H1 (cell line): ENCODE data around the gene PGK1. TPM values are rescaled to one million over a fixed set of nuclear protein-coding genes. Genes with fewer than 3 reads are reported as not detected.

Source experiments
- CTCF ChIA-PET: fragments of 300-600 bp; sonication (Branson Sonifier 250); formaldehyde crosslinking; loops from one replicate; lab custom pipeline; 2021; ENCODE audit not compliant: partially characterized antibody; lab: Charles Lee
- POLR2A ChIA-PET: fragments of 300-600 bp; sonication (Branson Sonifier 250); formaldehyde crosslinking; loops from one replicate; lab custom pipeline; 2021; ENCODE audit warnings: inconsistent platforms; ENCODE audit not compliant: partially characterized antibody; lab: Charles Lee
- DNase-seq, 2 experiments: peaks; one replicate each; pipeline versions ENCODE4 v3.0.0 to v3.0.0-alpha.2; 2010 to 2022; ENCODE audit warnings: low spot score in 2 of 2, low read depth in 1 of 2, mixed read lengths in 1 of 2
- FAIRE-seq: peaks from 2 replicates; lab custom pipeline; 2011; peaks lifted over from hg19 to GRCh38; lab: Jason Lieb, UNC
- H2AFZ ChIP-seq: 2 replicates; pipeline ENCODE4 v1.8.1; 2012; ENCODE audit warnings: low read length, inconsistent platforms
- H2AK5ac ChIP-seq: 2 replicates; pipeline ENCODE4 v1.6.1; 2013; ENCODE audit warnings: low read depth, low read length
- H2BK120ac ChIP-seq: replicated peaks from 2 replicates; pipeline ENCODE3; 2013; ENCODE audit warnings: low read depth, low read length, inconsistent platforms
- H2BK12ac ChIP-seq: 2 replicates; pipeline ENCODE4 v1.6.1; 2013; ENCODE audit warnings: low read depth, low read length
- H2BK15ac ChIP-seq: 2 replicates; pipeline ENCODE4 v1.6.1; 2013; ENCODE audit warnings: low read length
- H2BK20ac ChIP-seq: 2 replicates; pipeline ENCODE4 v1.6.1; 2013; ENCODE audit warnings: low read length
- H2BK5ac ChIP-seq: 2 replicates; pipeline ENCODE4 v1.6.1; 2013; ENCODE audit warnings: low read depth, low read length
- H3K14ac ChIP-seq: 2 replicates; pipeline ENCODE4 v1.6.1; 2013; ENCODE audit warnings: inconsistent platforms; ENCODE audit not compliant: insufficient read length
- H3K18ac ChIP-seq: 2 replicates; pipeline ENCODE4 v1.6.1; 2013; ENCODE audit warnings: low read length; ENCODE audit errors: extremely low read depth
- H3K23ac ChIP-seq: 2 replicates; pipeline ENCODE4 v1.6.1; 2013; ENCODE audit warnings: inconsistent platforms; ENCODE audit not compliant: insufficient read length
- H3K23me2 ChIP-seq: 2 replicates; pipeline ENCODE4 v1.6.1; 2013; ENCODE audit warnings: low read depth, low read length
- H3K27ac ChIP-seq: 2 replicates; pipeline ENCODE4 v1.6.1; 2011; ENCODE audit warnings: low read depth, low read length, inconsistent platforms
- H3K27me3 ChIP-seq, 4 experiments: replicated peaks in 1 of 4; 1 replicate in 1 of 4; 2 replicates in 3 of 4; pipeline versions ENCODE4 v1.6.1 to v1.8.1; 2011 to 2013; ENCODE audit warnings: low read length in 3 of 4, mild to moderate bottlenecking in 3 of 4, inconsistent platforms in 2 of 4, mixed read lengths in 2 of 4, moderate library complexity in 1 of 4; ENCODE audit not compliant: control insufficient read depth in 3 of 4, insufficient read depth in 3 of 4; ENCODE audit errors: extremely low read depth in 1 of 4
- H3K36me3 ChIP-seq, 4 experiments: 2 replicates each; pipeline versions ENCODE4 v1.6.1 to v1.8.1; 2011 to 2013; ENCODE audit warnings: mild to moderate bottlenecking in 4 of 4, low read length in 3 of 4, moderate library complexity in 2 of 4, control low read depth in 1 of 4, inconsistent platforms in 1 of 4; ENCODE audit not compliant: insufficient read depth in 4 of 4, control insufficient read depth in 2 of 4
- H3K4ac ChIP-seq: replicated peaks from 2 replicates; pipeline ENCODE3; 2013; ENCODE audit warnings: low read length, low read depth, mixed read lengths, inconsistent platforms; ENCODE audit not compliant: insufficient read length
- H3K4me1 ChIP-seq, 4 experiments: replicated peaks in 1 of 4; 1 replicate in 1 of 4; 2 replicates in 3 of 4; pipeline versions ENCODE4 v1.6.1 to v1.8.1; 2011 to 2013; ENCODE audit warnings: low read length in 3 of 4, inconsistent platforms in 2 of 4, mixed read lengths in 1 of 4; ENCODE audit not compliant: insufficient read depth in 4 of 4, control insufficient read depth in 3 of 4
- H3K4me2 ChIP-seq, 2 experiments: 2 replicates each; pipeline versions ENCODE4 v1.6.1 to v1.8.1; 2011 to 2013; ENCODE audit warnings: low read depth in 2 of 2, low read length in 2 of 2, control low read depth in 1 of 2, inconsistent platforms in 1 of 2, mild to moderate bottlenecking in 1 of 2; ENCODE audit not compliant: insufficient read depth in 1 of 2
- H3K4me3 ChIP-seq, 4 experiments: fragments of 200-600, 300-600 bp in 1 of 4; sonication (generic), shearing (Covaris generic), sonication (Bioruptor Twin) in 1 of 4; 2 replicates each; pipeline versions ENCODE4 v1.5.1 to v1.8.1; 2011 to 2016; ENCODE audit warnings: low read length in 4 of 4, low read depth in 3 of 4, control low read depth in 2 of 4, inconsistent platforms in 2 of 4, mild to moderate bottlenecking in 2 of 4, mixed read lengths in 1 of 4, moderate library complexity in 1 of 4; ENCODE audit not compliant: insufficient read depth in 2 of 4; ENCODE audit errors: extremely low read depth in 1 of 4
- H3K56ac ChIP-seq: replicated peaks from 2 replicates; pipeline ENCODE3; 2013; ENCODE audit warnings: low read depth, mild to moderate bottlenecking, mixed read lengths, low read length, inconsistent platforms; ENCODE audit not compliant: insufficient read length
- H3K79me1 ChIP-seq: 2 replicates; pipeline ENCODE4 v1.6.1; 2013; ENCODE audit warnings: low read depth, low read length, control low read depth
- H3K79me2 ChIP-seq, 2 experiments: 2 replicates each; pipeline versions ENCODE4 v1.6.1 to v1.8.1; 2012 to 2013; ENCODE audit warnings: low read length in 2 of 2, mild to moderate bottlenecking in 2 of 2, inconsistent platforms in 1 of 2; ENCODE audit not compliant: insufficient read depth in 2 of 2, control insufficient read depth in 1 of 2
- H3K9ac ChIP-seq, 4 experiments: replicated peaks in 1 of 4; 1 replicate in 1 of 4; 2 replicates in 3 of 4; pipeline versions ENCODE4 v1.6.1 to v1.8.1; 2011 to 2013; ENCODE audit warnings: low read depth in 3 of 4, low read length in 3 of 4, control low read depth in 2 of 4, mild to moderate bottlenecking in 2 of 4, moderate library complexity in 2 of 4, inconsistent platforms in 1 of 4; ENCODE audit errors: extremely low read depth in 1 of 4
- H3K9me3 ChIP-seq, 2 experiments: 2 replicates each; pipeline versions ENCODE4 v1.6.1 to v1.8.1; 2012 to 2013; ENCODE audit warnings: mild to moderate bottlenecking in 2 of 2, moderate library complexity in 2 of 2, control low read depth in 1 of 2, inconsistent platforms in 1 of 2, low read depth in 1 of 2, low read length in 1 of 2, mixed read lengths in 1 of 2; ENCODE audit not compliant: insufficient read depth in 2 of 2
- H4K20me1 ChIP-seq, 2 experiments: replicated peaks in 1 of 2; 2 replicates each; pipeline versions ENCODE3 to v1.8.1; 2011 to 2013; ENCODE audit warnings: inconsistent platforms in 2 of 2, low read length in 2 of 2, mild to moderate bottlenecking in 1 of 2; ENCODE audit not compliant: insufficient read depth in 2 of 2, control insufficient read depth in 1 of 2
- H4K5ac ChIP-seq: 2 replicates; pipeline ENCODE4 v1.6.1; 2013; ENCODE audit warnings: low read length, low read depth, mixed read lengths, inconsistent platforms; ENCODE audit not compliant: insufficient read length
- H4K8ac ChIP-seq: 2 replicates; pipeline ENCODE4 v1.8.0; 2013; ENCODE audit warnings: mild to moderate bottlenecking, moderate library complexity, low read length, inconsistent platforms; ENCODE audit not compliant: insufficient read depth; ENCODE audit errors: extremely low read depth
- H4K91ac ChIP-seq: replicated peaks from 2 replicates; pipeline ENCODE3; 2013; ENCODE audit warnings: low read length, mixed read lengths, inconsistent platforms; ENCODE audit not compliant: insufficient read length
- ATF2 ChIP-seq: IDR thresholded peaks from 2 replicates; pipeline ENCODE4 v1.6.1; 2012; ENCODE audit warnings: low read length, inconsistent platforms
- CREB1 ChIP-seq: IDR thresholded peaks from 2 replicates; pipeline ENCODE4 v1.6.1; 2012; ENCODE audit warnings: inconsistent platforms
- NANOG ChIP-seq: IDR thresholded peaks from 2 replicates; pipeline ENCODE4 v1.6.1; 2011; ENCODE audit warnings: low read length, low read depth, mild to moderate bottlenecking, inconsistent platforms; ENCODE audit not compliant: insufficient read depth, poor library complexity, severe bottlenecking
- POU5F1 ChIP-seq: IDR thresholded peaks from 2 replicates; pipeline ENCODE4 v1.6.1; 2011; ENCODE audit warnings: low read depth, mild to moderate bottlenecking, low read length, moderate library complexity
- RNF2 ChIP-seq: fragments of 200-900, 300-1000 bp; sonication (generic); IDR thresholded peaks from 2 replicates; pipeline ENCODE4 v1.7.1; 2016; ENCODE audit warnings: borderline replicate concordance, low read depth, mild to moderate bottlenecking, antibody characterized with exemption, low read length; ENCODE audit not compliant: poor library complexity, severe bottlenecking; ENCODE audit errors: missing control alignments
- SUZ12 ChIP-seq: fragments of 200-600 bp; sonication (generic); IDR thresholded peaks from 2 replicates; pipeline ENCODE4 v1.6.1; 2012; ENCODE audit warnings: mild to moderate bottlenecking, inconsistent platforms, low read length, moderate library complexity, mixed read lengths
- polyA plus RNA-seq, 7 experiments: library from polyadenylated mRNA; depleted of rRNA in 3 of 7; stranded (reverse) in 5 of 7; unstranded in 2 of 7; fragments of >200 nt in 5 of 7; fragments of 200-250 nt in 2 of 7; gene quantifications; 1 replicate in 5 of 7; 2 replicates in 1 of 7; 4 replicates in 1 of 7; pipeline versions ENCODE4 v1.2.1 to v1.2.3, GENCODE V29; 2011 to 2013; ENCODE audit warnings: missing spikeins in 2 of 7, mixed read lengths in 2 of 7
- total RNA-seq: library from RNA; stranded (reverse); fragmentation: NEBNext Ultra II Directional; extraction: Animal tissue kit (Norgen Biotek cat#: 25700); gene quantifications from 2 replicates; pipeline ENCODE4 v1.2.1, GENCODE V29; 2021

Gene PGK1
- total and polyA plus RNA-seq, 2 of the 8 experiments (the other 6 are each of a cell fraction or from before 2014, with no cell fraction given) = 328 to 427 TPM

- no peak overlapping the region for H3K23ac ChIP-seq
- H3K4me3 ChIP-seq = no peak overlapping the region
- FAIRE-seq = no peak
- no peak overlapping the region for H3K9ac ChIP-seq
- no peak overlapping the region for H3K27ac ChIP-seq
- no peak overlapping the region for H4K5ac ChIP-seq
- H3K9me3 ChIP-seq = no peaks in the 10 kb centered on the region
- no peak overlapping the region for H4K91ac ChIP-seq
- H2AK5ac ChIP-seq = no peak overlapping the region
- H4K20me1 ChIP-seq = no peaks in the 10 kb centered on the region
- H3K4me2 ChIP-seq = no peak overlapping the region
- H3K4me1 ChIP-seq = no peaks in the 10 kb centered on the region
- no peaks in the 10 kb centered on the region for H3K79me1 ChIP-seq
- H2BK5ac ChIP-seq = no peak overlapping the region
- CTCF ChIA-PET = no interaction called here
- H3K56ac ChIP-seq = no peak overlapping the region
- H3K14ac ChIP-seq = no peak overlapping the region
- no peak overlapping the region for H2BK120ac ChIP-seq
- H2BK15ac ChIP-seq = no peak overlapping the region
- DNase-seq = no peak
- no peak overlapping the region for H2BK12ac ChIP-seq
- no peaks in the 10 kb centered on the region for H3K36me3 ChIP-seq
- POLR2A ChIA-PET = no interaction called here
- H3K18ac ChIP-seq = no peak overlapping the region
- H3K23me2 ChIP-seq = no peaks in the 10 kb centered on the region
- no peak overlapping the region for H2AFZ ChIP-seq
- H3K79me2 ChIP-seq = no peaks in the 10 kb centered on the region
- no peak overlapping the region; the same call in 1 of the 2 replicates for H4K8ac ChIP-seq
- H3K27me3 ChIP-seq = no peaks in the 10 kb centered on the region
- H2BK20ac ChIP-seq = no peak overlapping the region
- no peak overlapping the region for H3K4ac ChIP-seq
- TF ChIP-seq ATF2 (no peak), CREB1 (no peak), NANOG (no peak), RNF2 (no peak), SUZ12 (no peak), POU5F1 (no peak)
These were observed 64.0 kb downstream of the PGK1 start for GRCh38 chrX:78168065-78168464.
